ENCODE measurements around the gene ASGR1. TPM values are rescaled to one million over a fixed set of nuclear protein-coding genes. Genes with fewer than 3 reads are reported as not detected.

ASGR1 gene
- total RNA-seq, 1 experiment from 2014 or later, result 3.5 TPM

GRCh38 chr17:7220593-7221277 is 41.6 kb upstream of the ASGR1 start:
- BruUV-seq (replicated peaks), result no TSS peak
- Histone ChIP-seq H3K9me2 (ENCODE audit: insufficient read depth) (no peaks in the 10 kb centered on the region), H2AFZ (no peak overlapping the region), H3F3A (ENCODE audit: insufficient read depth, low read depth) (peaks cover 56% of the 10 kb centered on the region), H4K20me1 (ENCODE audit: insufficient read depth) (peaks cover 36% of the 10 kb centered on the region), H3K4me2 (peak overlapping the region; percentile 89), H3K4me1 (replicated peaks; ENCODE audit: insufficient read depth) (peaks cover 33% of the 10 kb centered on the region), H3K9me3 (ENCODE audit: insufficient read depth, low read depth) (no peaks in the 10 kb centered on the region), H3K27ac (peak overlapping the region; percentile 98), H3K27me3 (ENCODE audit: insufficient read depth, low read depth) (no peaks in the 10 kb centered on the region), H3K4me3 (peak overlapping the region; percentile 77), H3K79me2 (ENCODE audit: low read depth) (peaks cover 34% of the 10 kb centered on the region), H3K36me3 (ENCODE audit: low read depth) (peaks cover 31% of the 10 kb centered on the region)
- ChIA-PET POLR2A (ENCODE audit: unreplicated experiment) (interaction anchor here (0.5 to 1.1 kb wide), 13 partner anchors 9 to 351 kb away, joined by 3 to 11 read pairs (median 4); partner anchors contain the start of genes DVL2, GABARAP and PHF23), CTCF (interaction anchor here (0.5 to 2.2 kb wide), 6 partner anchors 18 to 235 kb away, joined by 3 to 30 read pairs (median 4); partner anchors contain the start of genes GABARAP and PHF23)
- TF ChIP-seq EZH2 (IDR thresholded peaks at IDR 0.05; ENCODE audit: low read depth), result no peak
- TF ChIP-seq, protein P1, sequence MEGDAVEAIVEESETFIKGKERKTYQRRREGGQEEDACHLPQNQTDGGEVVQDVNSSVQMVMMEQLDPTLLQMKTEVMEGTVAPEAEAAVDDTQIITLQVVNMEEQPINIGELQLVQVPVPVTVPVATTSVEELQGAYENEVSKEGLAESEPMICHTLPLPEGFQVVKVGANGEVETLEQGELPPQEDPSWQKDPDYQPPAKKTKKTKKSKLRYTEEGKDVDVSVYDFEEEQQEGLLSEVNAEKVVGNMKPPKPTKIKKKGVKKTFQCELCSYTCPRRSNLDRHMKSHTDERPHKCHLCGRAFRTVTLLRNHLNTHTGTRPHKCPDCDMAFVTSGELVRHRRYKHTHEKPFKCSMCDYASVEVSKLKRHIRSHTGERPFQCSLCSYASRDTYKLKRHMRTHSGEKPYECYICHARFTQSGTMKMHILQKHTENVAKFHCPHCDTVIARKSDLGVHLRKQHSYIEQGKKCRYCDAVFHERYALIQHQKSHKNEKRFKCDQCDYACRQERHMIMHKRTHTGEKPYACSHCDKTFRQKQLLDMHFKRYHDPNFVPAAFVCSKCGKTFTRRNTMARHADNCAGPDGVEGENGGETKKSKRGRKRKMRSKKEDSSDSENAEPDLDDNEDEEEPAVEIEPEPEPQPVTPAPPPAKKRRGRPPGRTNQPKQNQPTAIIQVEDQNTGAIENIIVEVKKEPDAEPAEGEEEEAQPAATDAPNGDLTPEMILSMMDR (conservative IDR thresholded peaks at IDR 0.05), result peak; percentile 68
- intact Hi-C loops (cut with micrococcal nuclease; ENCODE audit: unreplicated experiment), result loop anchor here (5.0 kb wide), 1 partner anchor 87 kb away; the partner anchor contains the start of gene EIF5A
- peak; percentile 52 to 64 for DNase-seq

- Histone ChIP-seq H3K4me1 (replicated peaks; ENCODE audit: insufficient read depth) (peaks cover 36% of the 10 kb centered on the region), H3K79me2 (ENCODE audit: low read depth) (peaks cover 34% of the 10 kb centered on the region), H4K20me1 (ENCODE audit: insufficient read depth) (peaks cover 36% of the 10 kb centered on the region), H3K27me3 (ENCODE audit: insufficient read depth, low read depth) (no peaks in the 10 kb centered on the region), H3K9me2 (ENCODE audit: insufficient read depth) (no peaks in the 10 kb centered on the region), H3K27ac (peak within 1 kb of the TSS; percentile 98), H3K4me2 (peak within 1 kb of the TSS; percentile 89), H3F3A (ENCODE audit: insufficient read depth, low read depth) (peaks cover 48% of the 10 kb centered on the region), H3K4me3 (peak within 1 kb of the TSS; percentile 77), H3K36me3 (ENCODE audit: low read depth) (peaks cover 31% of the 10 kb centered on the region), H2AFZ (peak within 1 kb of the TSS; percentile 84), H3K9me3 (ENCODE audit: insufficient read depth, low read depth) (no peaks in the 10 kb centered on the region)
- ChIA-PET CTCF (interaction anchor here (0.5 to 2.2 kb wide), 5 partner anchors 19 to 234 kb away, joined by 3 to 30 read pairs (median 4); partner anchors contain the start of genes GABARAP and PHF23), POLR2A (ENCODE audit: unreplicated experiment) (interaction anchor here (0.5 to 1.1 kb wide), 14 partner anchors 10 to 258 kb away, joined by 3 to 11 read pairs (median 5); partner anchors contain the start of genes DVL2, GABARAP and PHF23)
- no peak for TF ChIP-seq EZH2 (IDR thresholded peaks at IDR 0.05; ENCODE audit: low read depth)
- TF ChIP-seq, protein P1 (conservative IDR thresholded peaks at IDR 0.05), result no peak
- TSS peak; percentile 51 for BruUV-seq (replicated peaks)
- DNase-seq, result peak; percentile 95 to 98
- intact Hi-C loops (cut with micrococcal nuclease; ENCODE audit: unreplicated experiment), result loop anchor here (5.0 kb wide), 1 partner anchor 87 kb away; the partner anchor contains the start of gene EIF5A
Measured at GRCh38 chr17:7219812-7220592, 40.8 kb upstream of the ASGR1 start, which contains the start of the genes ACADVL and DLG4. Gene ACADVL (plus strand): TSS chr17:7219938. CDS start chr17:7219985, 47 bp downstream. Gene DLG4 (minus strand): TSS chr17:7219836.
